GM21619 (cell line): Measurements from ENCODE around the gene KMT2B.

Experiments used
- ATAC-seq: cut with Tn5 transposase; IDR thresholded peaks from one replicate; pipeline ENCODE4 v1.9.1; 2021; ENCODE audit not compliant: unreplicated experiment

Gene KMT2B

DNA sequence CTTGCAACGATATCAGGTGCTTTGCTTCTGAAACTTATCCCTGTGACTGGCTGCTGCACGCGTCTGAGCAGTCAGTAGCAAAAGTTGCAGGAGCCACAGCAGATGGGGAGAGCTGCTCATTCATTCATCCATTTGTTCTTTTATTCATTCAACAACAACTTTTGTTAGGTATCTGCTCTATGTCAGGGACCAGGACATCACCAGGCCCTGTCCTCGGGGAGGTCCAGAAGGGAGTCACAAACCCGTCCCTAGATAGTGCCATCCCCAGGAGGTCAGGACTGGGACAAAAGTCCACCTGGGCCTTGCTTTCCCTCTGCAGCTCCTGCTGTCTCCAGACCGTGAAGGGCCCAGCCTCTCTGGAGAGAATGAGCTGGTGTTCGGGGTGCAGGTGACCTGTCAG lies 60.2 kb downstream of the KMT2B start:
- ATAC-seq = no peak

DNA sequence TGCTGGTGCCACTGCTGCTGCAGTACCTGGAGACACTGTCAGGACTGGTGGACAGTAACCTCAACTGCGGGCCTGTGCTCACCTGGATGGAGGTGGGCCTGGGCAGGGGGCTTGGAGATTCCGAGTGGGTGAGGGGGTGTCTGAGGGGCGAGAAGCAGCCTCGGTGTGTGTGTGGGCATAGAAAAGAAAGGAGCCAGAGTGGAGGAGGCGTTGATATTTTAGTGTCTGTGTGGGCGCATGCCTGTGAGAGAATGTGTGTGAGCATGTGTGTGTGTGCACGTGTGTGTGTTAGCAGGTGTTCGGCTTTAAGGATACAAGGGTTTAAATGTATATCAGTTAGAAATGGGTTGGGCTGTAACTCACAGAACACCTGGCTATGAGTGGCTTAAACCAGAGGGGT lies 61.2 kb downstream of the KMT2B start:
- no peak for ATAC-seq

DNA sequence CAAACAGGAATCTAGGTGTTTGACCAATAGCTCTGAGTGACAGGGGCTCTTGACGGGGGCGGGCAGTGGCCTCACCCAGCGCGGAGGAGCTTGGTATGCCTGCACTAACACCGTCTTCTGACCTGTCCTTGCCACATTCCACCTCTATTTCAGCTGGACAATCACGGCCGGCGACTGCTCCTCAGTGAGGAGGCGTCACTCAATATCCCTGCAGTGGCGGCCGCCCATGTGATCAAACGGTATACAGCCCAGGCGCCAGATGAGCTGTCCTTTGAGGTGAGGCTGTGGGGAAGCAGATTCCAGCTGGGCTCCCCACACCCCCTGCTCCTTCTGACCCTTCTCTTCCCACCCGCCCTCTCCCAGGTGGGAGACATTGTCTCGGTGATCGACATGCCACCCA lies 62.3 kb downstream of the KMT2B start:
- ATAC-seq = no peak

DNA sequence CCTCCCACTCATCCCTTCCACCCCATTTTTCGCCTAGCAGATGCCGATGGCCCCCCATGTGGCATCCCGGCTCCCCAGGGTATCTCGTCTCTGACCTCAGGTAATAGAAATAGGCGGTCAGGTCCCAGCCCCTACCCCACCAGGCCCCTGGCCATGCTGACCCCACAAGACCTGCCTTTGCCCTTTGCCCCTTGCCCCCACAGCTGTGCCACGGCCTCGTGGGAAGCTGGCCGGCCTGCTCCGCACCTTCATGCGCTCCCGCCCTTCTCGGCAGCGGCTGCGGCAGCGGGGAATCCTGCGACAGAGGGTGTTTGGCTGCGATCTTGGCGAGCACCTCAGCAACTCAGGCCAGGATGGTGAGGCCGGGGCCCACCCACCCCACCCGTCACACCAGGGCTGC lies 62.9 kb downstream of the KMT2B start:
- no peak for ATAC-seq

DNA sequence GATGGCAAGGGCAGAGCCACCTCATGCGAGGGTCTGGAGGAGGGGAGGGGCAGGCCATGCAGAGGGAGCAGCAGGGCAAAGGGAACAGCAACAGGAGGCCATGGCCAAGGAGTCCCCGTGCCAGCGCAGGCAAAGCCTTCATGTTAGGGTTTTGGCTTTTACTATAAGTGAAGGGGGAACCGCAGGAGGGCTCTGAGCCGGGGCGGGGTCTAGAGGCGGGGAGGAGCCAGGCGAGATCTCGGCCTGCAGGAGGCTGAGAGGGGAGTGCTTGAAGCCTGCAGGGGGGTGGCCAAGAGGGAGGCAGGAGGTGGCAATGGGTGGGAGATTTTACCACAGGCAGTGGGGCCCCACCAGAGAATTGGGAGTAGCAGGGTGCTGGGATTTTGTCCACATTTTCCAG lies 63.8 kb downstream of the KMT2B start:
- no peak for ATAC-seq

DNA sequence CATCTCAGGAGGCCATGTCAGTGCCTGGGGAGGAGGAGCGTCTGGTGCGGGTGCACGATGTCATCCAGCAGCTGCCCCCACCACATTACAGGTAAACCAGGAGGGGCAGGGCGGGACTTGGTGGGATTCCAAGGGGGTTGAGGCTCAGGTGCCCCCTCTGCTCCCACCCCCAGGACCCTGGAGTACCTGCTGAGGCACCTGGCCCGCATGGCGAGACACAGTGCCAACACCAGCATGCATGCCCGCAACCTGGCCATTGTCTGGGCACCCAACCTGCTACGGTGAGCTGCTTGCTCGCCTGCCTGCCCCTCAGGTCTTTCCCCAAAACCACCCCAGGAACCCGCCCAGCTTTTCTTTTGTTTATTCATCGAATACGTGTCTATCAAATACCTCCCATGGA lies 64.8 kb downstream of the KMT2B start:
- ATAC-seq = no peak

DNA sequence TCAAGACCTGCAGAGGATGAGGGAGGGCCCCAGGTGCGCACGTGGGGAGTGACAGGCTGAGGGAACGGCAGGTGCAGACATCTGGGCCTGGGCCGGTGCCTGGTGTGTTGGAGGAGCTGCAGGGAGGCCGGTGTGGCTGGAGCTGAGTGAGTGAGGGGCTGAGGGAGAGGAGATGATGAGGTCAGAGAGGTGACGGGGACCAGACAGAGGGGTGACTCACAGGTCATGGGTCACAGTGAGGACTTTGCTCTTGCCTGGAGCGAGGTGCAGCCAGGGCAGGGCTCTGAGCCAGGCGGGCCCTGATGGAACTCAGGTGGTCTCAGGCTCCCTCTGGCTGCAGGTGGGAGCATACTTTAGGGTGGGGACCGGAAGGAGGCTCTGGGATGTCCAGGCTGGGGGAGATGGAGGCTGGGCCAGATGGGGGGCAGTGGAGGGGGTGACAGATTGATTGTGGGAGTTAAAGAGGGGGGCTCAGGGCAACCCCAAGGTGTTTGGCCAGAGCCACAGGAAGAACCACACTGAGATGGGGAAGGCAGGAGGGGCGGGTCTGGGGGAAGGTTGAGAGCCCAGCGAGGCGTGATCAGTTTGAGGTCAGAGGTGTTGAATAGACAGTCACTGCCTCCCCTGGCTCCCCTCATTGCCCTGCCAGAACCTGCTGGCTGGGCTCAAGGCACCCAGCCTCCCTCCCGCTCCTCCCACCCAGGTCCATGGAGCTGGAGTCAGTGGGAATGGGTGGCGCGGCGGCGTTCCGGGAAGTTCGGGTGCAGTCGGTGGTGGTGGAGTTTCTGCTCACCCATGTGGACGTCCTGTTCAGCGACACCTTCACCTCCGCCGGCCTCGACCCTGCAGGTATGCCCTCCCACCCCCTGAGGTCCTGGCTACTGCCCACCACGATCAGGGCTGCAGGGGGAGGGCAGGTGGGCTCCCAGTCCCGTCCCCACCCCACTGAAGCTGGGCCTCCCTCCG lies 65.9 kb downstream of the KMT2B start:
- ATAC-seq = no peak

DNA sequence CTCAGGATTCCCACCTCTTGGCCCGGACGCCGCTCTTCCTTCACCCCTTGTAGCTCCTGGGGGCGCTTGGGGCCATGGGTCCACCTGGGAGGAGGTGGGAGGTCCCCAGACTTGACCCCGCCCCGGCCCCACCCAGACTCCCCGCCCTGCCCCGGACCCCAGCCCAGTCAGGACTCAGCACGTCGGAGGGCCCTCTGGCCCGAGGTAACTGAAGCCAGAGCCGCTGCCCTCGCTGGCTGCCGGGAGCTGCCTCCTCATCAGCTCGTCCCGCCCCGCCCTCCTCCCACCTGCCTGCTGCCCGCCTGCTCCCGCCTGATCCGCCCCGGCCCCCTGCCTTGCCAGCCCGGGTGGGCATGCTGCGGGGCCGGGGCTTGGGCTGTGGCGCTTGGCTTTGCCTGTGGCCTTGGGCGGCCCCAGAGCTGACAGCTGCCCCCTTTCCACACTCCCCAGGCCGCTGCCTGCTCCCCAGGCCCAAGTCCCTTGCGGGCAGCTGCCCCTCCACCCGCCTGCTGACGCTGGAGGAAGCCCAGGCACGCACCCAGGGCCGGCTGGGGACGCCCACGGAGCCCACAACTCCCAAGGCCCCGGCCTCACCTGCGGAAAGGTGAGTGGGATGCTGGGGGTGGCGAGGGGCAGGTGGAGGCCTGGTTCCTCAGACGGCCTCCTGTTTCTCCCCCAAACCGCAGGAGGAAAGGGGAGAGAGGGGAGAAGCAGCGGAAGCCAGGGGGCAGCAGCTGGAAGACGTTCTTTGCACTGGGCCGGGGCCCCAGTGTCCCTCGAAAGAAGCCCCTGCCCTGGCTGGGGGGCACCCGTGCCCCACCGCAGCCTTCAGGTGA lies 66.9 kb downstream of the KMT2B start:
- ATAC-seq = no peak

DNA sequence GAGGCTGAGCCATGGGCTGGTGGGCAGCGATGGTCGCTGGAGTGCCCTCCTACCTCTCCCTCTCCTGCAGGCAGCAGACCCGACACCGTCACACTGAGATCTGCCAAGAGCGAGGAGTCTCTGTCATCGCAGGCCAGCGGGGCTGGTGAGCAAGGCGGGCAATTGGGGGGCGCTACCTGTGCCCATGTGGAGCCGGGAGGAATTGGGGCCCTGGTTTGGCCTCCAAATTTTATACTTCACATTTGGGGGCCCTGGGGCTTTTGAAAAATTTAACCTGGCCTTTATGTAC lies 67.5 kb downstream of the KMT2B start:
- no peak for ATAC-seq

DNA sequence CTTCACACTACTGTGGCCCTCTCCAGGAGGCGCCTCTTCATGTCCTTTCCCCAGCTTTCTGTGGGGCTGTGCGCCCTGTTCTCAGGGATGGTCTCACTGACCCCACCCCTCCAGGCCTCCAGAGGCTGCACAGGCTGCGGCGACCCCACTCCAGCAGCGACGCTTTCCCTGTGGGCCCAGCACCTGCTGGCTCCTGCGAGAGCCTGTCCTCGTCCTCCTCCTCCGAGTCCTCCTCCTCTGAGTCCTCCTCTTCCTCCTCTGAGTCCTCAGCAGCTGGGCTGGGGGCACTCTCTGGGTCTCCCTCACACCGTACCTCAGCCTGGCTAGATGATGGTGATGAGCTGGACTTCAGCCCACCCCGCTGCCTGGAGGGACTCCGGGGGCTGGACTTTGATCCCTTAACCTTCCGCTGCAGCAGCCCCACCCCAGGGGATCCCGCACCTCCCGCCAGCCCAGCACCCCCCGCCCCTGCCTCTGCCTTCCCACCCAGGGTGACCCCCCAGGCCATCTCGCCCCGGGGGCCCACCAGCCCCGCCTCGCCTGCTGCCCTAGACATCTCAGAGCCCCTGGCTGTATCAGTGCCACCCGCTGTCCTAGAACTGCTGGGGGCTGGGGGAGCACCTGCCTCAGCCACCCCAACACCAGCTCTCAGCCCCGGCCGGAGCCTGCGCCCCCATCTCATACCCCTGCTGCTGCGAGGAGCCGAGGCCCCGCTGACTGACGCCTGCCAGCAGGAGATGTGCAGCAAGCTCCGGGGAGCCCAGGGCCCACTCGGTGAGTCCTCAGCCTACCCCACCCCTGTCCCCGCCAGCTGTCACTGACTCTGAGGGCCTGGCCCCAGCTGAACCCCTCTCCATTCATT lies 68.7 kb downstream of the KMT2B start:
- no peak for ATAC-seq

DNA sequence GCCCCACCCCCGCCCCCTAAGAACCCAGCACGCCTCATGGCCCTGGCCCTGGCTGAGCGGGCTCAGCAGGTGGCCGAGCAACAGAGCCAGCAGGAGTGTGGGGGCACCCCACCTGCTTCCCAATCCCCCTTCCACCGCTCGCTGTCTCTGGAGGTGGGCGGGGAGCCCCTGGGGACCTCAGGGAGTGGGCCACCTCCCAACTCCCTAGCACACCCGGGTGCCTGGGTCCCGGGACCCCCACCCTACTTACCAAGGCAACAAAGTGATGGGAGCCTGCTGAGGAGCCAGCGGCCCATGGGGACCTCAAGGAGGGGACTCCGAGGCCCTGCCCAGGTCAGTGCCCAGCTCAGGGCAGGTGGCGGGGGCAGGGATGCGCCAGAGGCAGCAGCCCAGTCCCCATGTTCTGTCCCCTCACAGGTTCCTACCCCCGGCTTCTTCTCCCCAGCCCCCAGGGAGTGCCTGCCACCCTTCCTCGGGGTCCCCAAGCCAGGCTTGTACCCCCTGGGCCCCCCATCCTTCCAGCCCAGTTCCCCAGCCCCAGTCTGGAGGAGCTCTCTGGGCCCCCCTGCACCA lies 69.5 kb downstream of the KMT2B start:
- no peak for ATAC-seq
